Stomach (tissue), 9 donors: ENCODE measurements around the gene OAF. TPM values are rescaled to one million over a fixed set of nuclear protein-coding genes. Genes with fewer than 3 reads are reported as not detected.

ENCODE experiments used
- DNase-seq, 2 donors: peaks; one replicate each; pipeline versions ENCODE4 v3.0.0 to v3.0.0-alpha.2; 2013 to 2019
- H3K27ac ChIP-seq, 5 donors: fragments of 200-600 bp in 4 of 5; sonication (generic) in 4 of 5; one replicate each; pipeline ENCODE4 v1.5.1; 2013 to 2019; ENCODE audit warnings: mild to moderate bottlenecking in 1 of 5, moderate library complexity in 1 of 5
- H3K27me3 ChIP-seq, 3 donors: fragments of 200-600 bp; sonication (generic); one replicate each; pipeline ENCODE4 v1.5.1; 2017 to 2019; ENCODE audit warnings: mixed run types in 1 of 3
- H3K36me3 ChIP-seq, 4 donors: fragments of 200-600 bp; sonication (generic); 1 replicate in 3 of 4; 2 replicates in 1 of 4; pipeline ENCODE4 v1.5.1; 2016 to 2019
- H3K4me1 ChIP-seq, 4 donors: fragments of 200-600 bp; sonication (generic); one replicate each; pipeline ENCODE4 v1.5.1; 2016 to 2019
- H3K4me3 ChIP-seq, 4 donors: fragments of 200-600 bp; sonication (generic) in 3 of 4; one replicate each; pipeline ENCODE4 v1.5.1; 2016 to 2019; ENCODE audit warnings: mild to moderate bottlenecking in 1 of 4
- H3K9me3 ChIP-seq, 4 donors: fragments of 200-600 bp; sonication (generic); one replicate each; pipeline ENCODE4 v1.5.1; 2016 to 2019
- EP300 ChIP-seq: sonication (generic); formaldehyde crosslinking; IDR thresholded peaks from one replicate; pipeline ENCODE4 v1.6.1; 2017; ENCODE audit warnings: antibody characterized with exemption
- POLR2A ChIP-seq, 4 donors: fragments of 450-650 bp; IDR thresholded peaks; one replicate each; pipeline ENCODE4 v1.6.1; 2016; ENCODE audit warnings: antibody characterized with exemption in 4 of 4, control low read depth in 2 of 4, mild to moderate bottlenecking in 1 of 4, moderate library complexity in 1 of 4
- POLR2AphosphoS5 ChIP-seq, 3 donors: sonication (generic); formaldehyde crosslinking; IDR thresholded peaks; one replicate each; pipeline ENCODE4 v1.6.1; 2016; ENCODE audit warnings: antibody characterized with exemption in 3 of 3
- WGBS, 5 donors: extraction: QIAGEN DNeasy Blood & Tissue Kit in 3 of 5; methylation state at CpG; one replicate each; pipeline versions ENCODE4 v1.1.5 to v1.1.7; 2013 to 2018; 5-methylcytosine and 5-hydroxymethylcytosine counted together
- intact Hi-C: fragments of 100-400 bp; cut with DNase I; formaldehyde crosslinking; loops from one replicate; pipeline ENCODE4 v1.15.1; 2023; ENCODE audit warnings: low total_unique reads
- polyA plus RNA-seq, 3 donors: library from polyadenylated mRNA; stranded (reverse); fragments of 200-250 nt; gene quantifications; one replicate each; pipeline ENCODE4 v1.2.3, GENCODE V29; 2013
- total RNA-seq, 5 donors: library from RNA; depleted of rRNA; stranded (reverse); fragments of >200 nt; gene quantifications; one replicate each; pipeline versions ENCODE4 v1.1.0 to v1.2.3, GENCODE V29; 2014 to 2016
- TF ChIP-seq, protein P1 (sequence below), 7 experiments: fragments of 450-650 bp in 4 of 7; fragments of 200-600 bp in 3 of 7; sonication (generic) in 3 of 7; IDR thresholded peaks; one replicate each; pipeline ENCODE4 v1.5.1; 2016 to 2019; ENCODE audit warnings: antibody characterized with exemption in 7 of 7, control low read depth in 2 of 7, mild to moderate bottlenecking in 1 of 7
- donor health status: healthy with polysubstance abuse.
- donor health status: Bipolar disorder and iron deficiency.
- donor health status: healthy.

Gene OAF
- total and polyA plus RNA-seq, 8 donors = 17.1 to 380 (median 30.4) TPM

DNA sequence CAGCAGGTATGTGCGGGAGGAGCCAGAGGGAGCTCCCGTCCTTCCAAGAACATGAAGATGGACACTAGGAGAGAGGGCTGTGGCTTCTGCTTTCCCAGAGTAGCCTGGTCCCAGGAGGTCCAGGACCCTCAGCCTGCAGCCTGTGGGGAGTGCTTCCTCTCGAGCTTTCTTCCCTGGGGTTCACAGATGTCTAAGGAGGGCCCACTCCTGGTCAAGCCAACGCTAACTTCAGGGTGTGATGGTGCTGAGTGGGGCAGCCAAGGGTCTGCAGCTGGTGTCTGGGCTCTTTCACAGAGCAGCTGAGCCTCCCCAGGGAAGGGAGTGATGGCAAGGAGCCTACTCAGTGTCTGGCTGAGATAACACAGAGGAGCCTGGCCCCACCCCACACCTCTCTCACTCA, 32.4 kb downstream of the OAF start:
- peaks cover 9 to 13% (median 11%) of the 10 kb centered on the region in 4 donors for H3K4me1 ChIP-seq
- TF ChIP-seq POLR2A (IDR thresholded peaks at IDR 0.05) = no peak
- no peak for TF ChIP-seq POLR2AphosphoS5 (IDR thresholded peaks at IDR 0.05)
- no peak for TF ChIP-seq EP300
- TF ChIP-seq, protein P1, sequence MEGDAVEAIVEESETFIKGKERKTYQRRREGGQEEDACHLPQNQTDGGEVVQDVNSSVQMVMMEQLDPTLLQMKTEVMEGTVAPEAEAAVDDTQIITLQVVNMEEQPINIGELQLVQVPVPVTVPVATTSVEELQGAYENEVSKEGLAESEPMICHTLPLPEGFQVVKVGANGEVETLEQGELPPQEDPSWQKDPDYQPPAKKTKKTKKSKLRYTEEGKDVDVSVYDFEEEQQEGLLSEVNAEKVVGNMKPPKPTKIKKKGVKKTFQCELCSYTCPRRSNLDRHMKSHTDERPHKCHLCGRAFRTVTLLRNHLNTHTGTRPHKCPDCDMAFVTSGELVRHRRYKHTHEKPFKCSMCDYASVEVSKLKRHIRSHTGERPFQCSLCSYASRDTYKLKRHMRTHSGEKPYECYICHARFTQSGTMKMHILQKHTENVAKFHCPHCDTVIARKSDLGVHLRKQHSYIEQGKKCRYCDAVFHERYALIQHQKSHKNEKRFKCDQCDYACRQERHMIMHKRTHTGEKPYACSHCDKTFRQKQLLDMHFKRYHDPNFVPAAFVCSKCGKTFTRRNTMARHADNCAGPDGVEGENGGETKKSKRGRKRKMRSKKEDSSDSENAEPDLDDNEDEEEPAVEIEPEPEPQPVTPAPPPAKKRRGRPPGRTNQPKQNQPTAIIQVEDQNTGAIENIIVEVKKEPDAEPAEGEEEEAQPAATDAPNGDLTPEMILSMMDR (IDR thresholded peaks at IDR 0.05) = no peak
- no peak overlapping the region for H3K4me3 ChIP-seq
- no peak overlapping the region for H3K27ac ChIP-seq
- DNase-seq = no peak
- 71 to 90% (median 89%) methylated on average over 4 of the region's 4 CpGs; no CpG with 5 or more reads in 1 of the 5 donors for whole genome bisulfite sequencing, 5 donors
- no peaks in the 10 kb centered on the region for H3K9me3 ChIP-seq
- no peaks in the 10 kb centered on the region for H3K36me3 ChIP-seq
- H3K27me3 ChIP-seq = peaks cover 0 to 68% (median 26%) of the 10 kb centered on the region in 3 donors
- intact Hi-C loops = no loop called here

DNA sequence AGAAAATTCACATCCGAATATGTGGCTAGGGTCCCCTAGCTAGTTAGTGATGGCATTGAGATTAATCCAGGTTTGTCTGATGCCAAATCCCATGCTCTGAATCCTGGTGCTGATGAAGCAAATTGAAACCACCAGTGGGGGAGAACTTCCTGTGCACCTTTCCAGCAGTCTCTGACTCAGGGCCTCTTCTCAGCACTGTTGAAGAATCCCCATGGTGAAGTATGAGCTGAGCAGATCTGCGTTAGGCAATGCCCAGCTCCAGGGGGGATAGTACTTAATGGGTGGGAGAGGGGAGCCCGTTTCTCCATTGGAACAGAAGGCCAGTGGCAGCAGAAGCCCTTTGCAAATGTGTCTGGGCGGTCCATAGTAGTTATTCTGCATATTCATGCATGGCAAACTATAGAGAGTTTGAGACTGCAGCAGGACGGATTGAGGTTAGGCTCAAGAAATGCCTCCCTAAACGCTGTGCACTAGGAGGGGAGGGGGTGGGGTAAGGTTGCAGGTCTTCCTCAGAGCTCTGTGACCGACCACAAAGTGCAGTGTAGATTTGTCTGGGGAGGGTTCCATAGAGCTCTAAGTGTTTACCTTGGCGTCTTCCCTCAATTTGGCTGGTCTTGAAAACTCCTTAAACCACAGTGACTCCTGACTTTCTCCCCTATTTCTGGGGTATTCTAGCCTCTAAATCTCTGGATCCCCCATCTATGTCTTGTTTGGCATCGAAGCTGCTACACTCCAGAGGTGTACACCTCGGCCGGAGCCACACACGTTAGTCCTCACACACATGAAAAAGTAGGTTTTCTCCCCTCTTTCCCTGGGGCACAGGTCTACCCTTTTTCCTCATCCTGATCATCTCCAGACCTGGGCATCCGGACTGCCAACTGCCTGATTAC, 33.9 kb downstream of the OAF start:
- TF ChIP-seq POLR2A (IDR thresholded peaks at IDR 0.05) (no peak), POLR2AphosphoS5 (IDR thresholded peaks at IDR 0.05) (no peak), EP300 (no peak)
- TF ChIP-seq, protein P1 (IDR thresholded peaks at IDR 0.05) = no peak
- H3K27ac ChIP-seq = no peak overlapping the region
- DNase-seq = no peak
- H3K27me3 ChIP-seq = peaks cover 0 to 68% (median 26%) of the 10 kb centered on the region in 3 donors
- H3K36me3 ChIP-seq = no peaks in the 10 kb centered on the region
- H3K4me1 ChIP-seq = peaks cover 9 to 12% (median 9%) of the 10 kb centered on the region in 4 donors
- intact Hi-C loops = no loop called here
- 60 to 78% (median 69%) methylated on average over 13 of the region's 13 CpGs for WGBS, 5 donors
- H3K4me3 ChIP-seq = no peak overlapping the region
- no peaks in the 10 kb centered on the region for H3K9me3 ChIP-seq

- WGBS, 5 donors = 92 to 100% (median 98%) methylated on average over 1 of the region's 1 CpG; no CpG with 5 or more reads in 1 of the 5 donors
- H3K27me3 ChIP-seq = peaks cover 0 to 67% (median 19%) of the 10 kb centered on the region in 3 donors
- peaks cover 2 to 5% (median 2%) of the 10 kb centered on the region in 4 donors for H3K4me1 ChIP-seq
These were observed 34.6 kb downstream of the OAF start for GRCh38 chr11:120245434-120245833.

DNA sequence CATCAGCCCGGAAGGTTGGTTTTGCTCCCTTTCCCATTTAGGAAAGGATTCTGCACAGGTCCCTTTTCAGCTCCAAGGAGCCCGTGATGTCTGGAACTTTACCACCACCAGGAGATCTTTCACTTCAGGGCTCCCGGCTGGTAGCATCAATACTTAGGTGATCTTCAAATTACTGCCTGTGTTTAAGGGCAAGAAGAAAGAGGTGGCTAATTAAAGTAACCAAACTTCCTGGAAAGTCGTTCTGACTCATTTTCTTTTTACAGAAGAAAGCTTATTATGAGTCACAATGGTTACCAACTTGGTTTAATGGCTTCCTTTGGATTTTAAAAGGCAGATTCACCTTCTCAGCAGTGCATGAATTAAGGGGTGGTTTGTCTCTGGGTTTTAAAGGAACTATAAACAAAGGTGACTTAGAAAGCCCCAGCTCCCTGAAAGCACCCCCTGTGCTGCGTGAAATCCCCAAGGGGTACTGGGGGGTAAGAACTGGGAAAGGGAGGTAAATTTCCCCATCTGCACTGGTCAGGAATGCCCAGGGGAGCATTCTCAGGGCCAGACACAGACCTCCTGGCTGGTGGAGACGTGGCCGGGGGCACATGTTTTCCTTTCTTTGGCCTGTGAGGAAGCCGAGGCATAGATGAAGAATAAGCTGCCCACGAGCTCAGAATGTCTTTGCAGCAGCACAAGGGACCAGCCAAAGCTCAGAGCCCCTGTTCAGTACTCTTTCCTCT, 37.9 kb downstream of the OAF start:
- Histone ChIP-seq H3K9me3 (no peaks in the 10 kb centered on the region), H3K27me3 (peaks cover 0 to 61% (median 2%) of the 10 kb centered on the region in 3 donors), H3K27ac (no peak overlapping the region), H3K36me3 (no peaks in the 10 kb centered on the region), H3K4me3 (no peak overlapping the region), H3K4me1 (no peaks in the 10 kb centered on the region)
- WGBS, 5 donors = 59 to 71% (median 69%) methylated on average over 9 of the region's 9 CpGs
- intact Hi-C loops = no loop called here
- DNase-seq = no peak
- TF ChIP-seq POLR2AphosphoS5 (IDR thresholded peaks at IDR 0.05) (no peak), EP300 (no peak), POLR2A (IDR thresholded peaks at IDR 0.05) (no peak)
- TF ChIP-seq, protein P1 (IDR thresholded peaks at IDR 0.05) = no peak

More at GRCh38 chr11:120245434-120245833, 34.6 kb downstream of the OAF start:
- TF ChIP-seq POLR2A (IDR thresholded peaks at IDR 0.05) = no peak
- H3K27ac ChIP-seq = no peak overlapping the region
- no peak for DNase-seq
- intact Hi-C loops = no loop called here
- no peak overlapping the region for H3K4me3 ChIP-seq
- H3K9me3 ChIP-seq = no peaks in the 10 kb centered on the region
- no peaks in the 10 kb centered on the region for H3K36me3 ChIP-seq
